Right lung (tissue), 5 donors: ENCODE measurements around the gene SORBS1. TPM values are rescaled to one million over a fixed set of nuclear protein-coding genes. Genes with fewer than 3 reads are reported as not detected.

Experiments
- DNase-seq, 2 donors: peaks; one replicate each; pipeline ENCODE4 v3.0.0-alpha.2; 2013
- polyA plus RNA-seq, 5 donors: library from polyadenylated mRNA; unstranded; fragments of 120-200 nt; gene quantifications; one replicate each; pipeline versions ENCODE4 v1.2.1 to v1.2.3, GENCODE V29; 2013; ENCODE audit warnings: inconsistent platforms in 1 of 5, low replicate concordance in 1 of 5; ENCODE audit not compliant: insufficient read length in 5 of 5, insufficient read depth in 1 of 5

The SORBS1 gene
- polyA plus RNA-seq, 5 donors, result 19.1 to 42.2 (median 31.5) TPM

GRCh38 chr10:95540514-95541052 lies 20.6 kb downstream of the SORBS1 start:
- DNase-seq, result no peak

- DNase-seq, result no peak
Observed at GRCh38 chr10:95539560-95540284, 21.4 kb downstream of the SORBS1 start.

- no peak for DNase-seq
Observed at GRCh38 chr10:95538412-95538811, 22.8 kb downstream of the SORBS1 start.

- no peak for DNase-seq
Observed at GRCh38 chr10:95537542-95537927, 23.6 kb downstream of the SORBS1 start.

GRCh38 chr10:95536894-95537541 lies 24.2 kb downstream of the SORBS1 start:
- no peak for DNase-seq

- DNase-seq, result peak; percentile 45 to 50
Observed at GRCh38 chr10:95536017-95536416, 25.2 kb downstream of the SORBS1 start.

GRCh38 chr10:95535526-95535925 lies 25.6 kb downstream of the SORBS1 start:
- no peak for DNase-seq

- DNase-seq, result no peak
Observed at GRCh38 chr10:95533590-95533989, 27.6 kb downstream of the SORBS1 start.

- DNase-seq, result no peak
Observed at GRCh38 chr10:95532536-95532935, 28.6 kb downstream of the SORBS1 start.

GRCh38 chr10:95531994-95532399 lies 29.2 kb downstream of the SORBS1 start:
- DNase-seq, result no peak

GRCh38 chr10:95531058-95531809 lies 29.9 kb downstream of the SORBS1 start:
- no peak for DNase-seq

- no peak for DNase-seq
Observed at GRCh38 chr10:95530561-95530960, 30.6 kb downstream of the SORBS1 start.

GRCh38 chr10:95530029-95530428 lies 31.1 kb downstream of the SORBS1 start:
- no peak for DNase-seq

- no peak for DNase-seq
Observed at GRCh38 chr10:95526044-95526443, 35.1 kb downstream of the SORBS1 start.

GRCh38 chr10:95525033-95525418 lies 36.1 kb downstream of the SORBS1 start:
- DNase-seq, result no peak

GRCh38 chr10:95524358-95525032 lies 36.7 kb downstream of the SORBS1 start:
- DNase-seq, result no peak

GRCh38 chr10:95522117-95522516 lies 39.1 kb downstream of the SORBS1 start:
- DNase-seq, result no peak

- no peak for DNase-seq
Observed at GRCh38 chr10:95520617-95521016, 40.6 kb downstream of the SORBS1 start.

- DNase-seq, result no peak
Observed at GRCh38 chr10:95518455-95519452, 42.4 kb downstream of the SORBS1 start.
